NCI-H524 treated with DMSO at 0.1 percent for 48 hours (cell line): ENCODE results near the gene REPS2.
"Not testable (repeated sequence)": the region's sequence is repeated elsewhere in the genome, so short reads cannot be mapped to it uniquely, and the experiment has no call there.

ENCODE experiments used
- DNase-seq: peaks from one replicate; lab custom pipeline; 2025; lab: John Stamatoyannopoulos, UW

REPS2 gene

GRCh38 chrX:16946361-16946964 lies at the start of gene REPS2:
Gene REPS2, plus strand, starts transcription at chrX:16946658. Its CDS starts 204 bp downstream, at chrX:16946862.
- DNase-seq = no peak

DNA sequence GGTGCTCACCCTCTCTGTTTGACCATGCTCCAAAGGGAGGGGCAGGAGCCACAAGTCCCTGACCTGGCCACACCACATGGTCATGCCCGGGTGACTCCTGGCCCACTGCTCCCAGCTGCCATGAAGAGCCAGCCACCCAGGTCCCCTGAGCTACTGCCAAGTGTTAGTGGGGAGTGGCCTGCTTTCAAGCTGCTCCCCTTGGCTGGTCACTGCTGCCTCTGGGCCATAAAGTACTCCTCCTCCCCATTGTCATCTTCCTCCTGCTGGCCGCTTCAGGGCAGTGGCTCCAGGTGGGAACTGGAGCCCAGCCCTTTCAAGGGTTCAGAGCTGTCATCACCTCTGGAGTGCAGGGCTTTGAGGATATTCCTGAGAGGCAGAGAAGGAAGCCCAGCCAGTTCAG lies 49.0 kb upstream of the REPS2 start:
- no peak for DNase-seq

GRCh38 chrX:16903274-16904022 lies 43.0 kb upstream of the REPS2 start:
- DNase-seq = no peak

GRCh38 chrX:16910376-16910775 lies 36.1 kb upstream of the REPS2 start:
- no peak for DNase-seq

DNA sequence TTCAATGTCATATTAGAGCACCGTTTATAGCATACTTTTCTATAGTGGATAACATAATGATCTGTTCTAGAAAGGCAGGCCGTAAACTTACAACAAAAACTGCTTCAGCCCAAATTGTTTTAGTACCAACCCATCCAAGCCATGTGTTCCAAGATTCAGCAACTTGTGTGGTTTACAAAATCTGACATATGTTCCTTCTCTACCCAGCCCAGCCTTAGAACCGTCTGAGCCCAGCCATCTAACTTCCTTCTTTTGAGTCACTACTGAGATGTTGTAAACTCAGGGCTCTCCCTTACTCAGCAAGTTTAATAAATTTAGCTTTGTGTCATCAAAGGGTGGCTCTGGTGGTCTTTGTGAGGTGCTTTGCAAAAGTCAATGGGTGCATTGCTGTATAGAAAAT lies 32.4 kb upstream of the REPS2 start:
- DNase-seq = no peak

DNA sequence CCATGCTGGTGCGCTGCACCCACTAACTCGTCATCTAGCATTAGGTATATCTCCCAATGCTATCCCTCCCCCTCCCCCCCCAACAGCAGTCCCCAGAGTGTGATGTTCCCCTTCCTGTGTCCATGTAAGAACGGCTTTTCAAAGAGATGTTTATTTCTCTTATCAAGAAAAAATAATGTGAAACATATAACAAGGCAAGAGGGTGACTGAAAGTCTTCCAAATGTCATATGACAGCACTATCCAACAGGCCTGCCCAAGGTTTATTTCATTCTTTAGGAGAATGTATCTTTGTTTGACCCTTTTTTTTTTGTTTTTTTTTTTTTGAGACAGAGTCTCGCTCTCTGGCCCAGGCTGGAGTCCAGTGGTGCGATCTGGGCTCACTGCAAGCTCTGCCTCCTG lies 29.9 kb upstream of the REPS2 start:
- DNase-seq = no peak

DNA sequence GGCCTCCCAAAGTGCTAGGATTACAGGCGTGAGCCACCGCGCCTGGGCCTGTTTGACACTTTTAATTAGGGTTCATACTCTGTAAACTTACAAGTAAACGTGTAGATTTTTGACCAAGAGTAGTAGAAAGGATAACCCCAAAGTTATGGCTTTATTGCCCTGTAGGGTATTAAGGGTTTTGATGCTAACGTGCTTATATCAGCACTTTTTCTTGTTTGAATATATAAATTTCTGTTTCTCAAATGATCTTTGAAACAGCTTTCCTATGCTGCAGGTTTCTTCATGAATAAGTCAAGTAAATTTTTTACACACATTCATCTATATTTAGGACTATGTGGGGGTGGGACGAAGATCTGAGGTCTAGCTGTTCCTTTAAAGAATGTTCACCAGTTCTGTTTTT lies 29.3 kb upstream of the REPS2 start:
- DNase-seq = no peak

- no peak for DNase-seq
Measured at GRCh38 chrX:16918979-16919378, 27.5 kb upstream of the REPS2 start.

- DNase-seq = no peak
Measured at GRCh38 chrX:16920075-16920474, 26.4 kb upstream of the REPS2 start.

GRCh38 chrX:16923157-16923556 lies 23.3 kb upstream of the REPS2 start:
- no peak for DNase-seq

GRCh38 chrX:16924631-16925480 lies 21.6 kb upstream of the REPS2 start:
- no peak for DNase-seq

- no peak for DNase-seq
Measured at GRCh38 chrX:16930392-16930791, 16.1 kb upstream of the REPS2 start.

DNA sequence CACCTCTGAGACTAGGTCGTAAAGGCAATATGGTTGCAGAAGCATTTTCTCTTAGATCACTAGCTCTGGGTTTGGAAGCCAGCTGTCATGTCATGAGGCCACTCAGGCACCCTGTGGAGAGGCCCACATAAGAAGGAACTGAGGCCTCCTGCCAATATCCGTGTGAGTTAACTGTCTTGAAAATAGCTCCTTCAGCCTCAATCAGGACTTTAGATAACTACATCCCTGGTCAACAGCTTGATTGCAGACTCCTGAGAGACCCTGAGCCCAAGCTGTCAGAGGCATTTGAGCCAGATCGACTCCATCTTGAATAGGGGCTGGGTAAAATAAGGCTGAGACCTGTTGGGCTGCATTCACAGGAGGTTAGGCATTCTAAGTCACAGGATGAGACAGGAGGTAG lies 15.1 kb upstream of the REPS2 start:
- DNase-seq = peak; percentile 82

- DNase-seq = no peak
Measured at GRCh38 chrX:16931855-16932575, 14.4 kb upstream of the REPS2 start.

GRCh38 chrX:16934185-16934584 lies 12.3 kb upstream of the REPS2 start:
- DNase-seq = no peak

DNA sequence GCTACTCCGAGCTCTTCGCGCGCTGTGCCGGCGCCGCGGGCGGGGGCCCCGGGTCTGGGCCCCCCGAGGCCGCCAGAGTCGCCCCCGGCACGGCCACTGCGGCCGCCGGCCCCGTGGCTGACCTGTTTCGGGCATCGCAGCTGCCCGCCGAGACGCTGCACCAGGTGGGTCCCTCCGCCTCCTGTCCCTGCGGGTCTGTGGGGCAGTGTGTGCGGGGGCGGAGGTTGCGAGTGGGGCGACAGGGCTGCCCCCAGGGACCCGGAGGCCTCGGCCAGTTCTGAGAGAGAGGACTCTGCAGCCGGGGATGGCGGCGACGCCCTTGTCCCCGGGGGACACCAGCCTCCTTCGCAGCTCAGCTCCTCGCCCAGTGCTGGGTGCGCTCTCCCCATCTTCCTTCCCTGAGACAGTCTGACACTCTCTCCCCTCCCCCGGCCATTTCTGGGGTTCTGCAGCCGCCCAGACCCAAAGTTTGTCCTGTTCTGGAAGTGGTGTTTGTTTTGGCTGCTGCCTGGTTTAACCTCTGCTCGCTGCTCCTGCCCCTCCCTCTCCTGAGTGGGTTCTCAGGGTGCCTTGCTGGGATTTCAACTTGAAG lies 609 bp downstream of the REPS2 start:
- no peak for DNase-seq

DNA sequence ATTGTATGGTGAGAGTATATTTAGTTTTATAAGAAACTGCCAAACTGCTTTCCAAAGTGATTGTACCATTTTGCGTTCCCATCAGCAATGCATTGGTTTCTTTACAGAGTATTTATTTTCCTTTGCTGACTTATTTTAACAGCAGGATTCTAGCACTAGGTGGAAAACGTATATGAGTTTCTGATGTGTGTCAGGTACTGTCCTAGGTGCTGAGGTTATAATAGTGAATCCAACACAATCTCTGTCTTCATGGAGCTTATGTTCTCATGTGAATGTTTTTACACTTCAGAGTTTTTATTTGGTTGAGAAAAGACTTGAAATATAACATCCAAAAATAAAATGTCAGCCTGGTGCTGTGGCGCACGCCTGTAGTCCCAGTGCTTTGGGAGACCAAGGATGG lies 4.0 kb downstream of the REPS2 start:
- no peak for DNase-seq

DNA sequence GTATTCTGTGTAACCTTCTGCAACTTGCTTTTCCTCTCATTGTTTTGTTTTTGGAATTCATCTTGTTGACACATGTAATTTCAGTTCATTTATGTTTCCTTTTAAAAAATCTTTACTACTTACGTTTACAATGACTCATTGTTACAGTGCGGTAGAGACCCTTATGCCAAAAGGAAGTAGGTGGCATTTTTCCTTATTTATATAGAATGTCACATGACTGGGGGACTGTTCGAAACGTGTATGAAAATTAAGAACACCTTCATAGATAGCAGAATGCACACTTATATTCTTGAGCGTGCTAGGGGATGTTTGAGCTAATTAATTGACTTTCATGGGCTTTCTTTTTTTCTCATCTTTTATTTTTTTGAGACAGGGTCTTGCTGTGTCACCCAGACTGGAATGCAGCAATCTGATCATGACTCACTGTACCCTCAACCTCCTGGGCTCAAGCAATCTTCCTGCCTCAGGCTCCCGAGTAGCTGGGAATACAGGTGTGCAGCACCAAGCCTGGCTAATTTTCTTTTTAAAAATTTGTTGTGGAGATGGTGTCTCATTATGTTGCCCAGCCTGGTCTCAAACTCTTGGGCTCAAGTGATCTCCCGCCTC lies 7.3 kb downstream of the REPS2 start:
- DNase-seq = no peak

- DNase-seq = no peak
Measured at GRCh38 chrX:16957751-16958150, 11.3 kb downstream of the REPS2 start.

DNA sequence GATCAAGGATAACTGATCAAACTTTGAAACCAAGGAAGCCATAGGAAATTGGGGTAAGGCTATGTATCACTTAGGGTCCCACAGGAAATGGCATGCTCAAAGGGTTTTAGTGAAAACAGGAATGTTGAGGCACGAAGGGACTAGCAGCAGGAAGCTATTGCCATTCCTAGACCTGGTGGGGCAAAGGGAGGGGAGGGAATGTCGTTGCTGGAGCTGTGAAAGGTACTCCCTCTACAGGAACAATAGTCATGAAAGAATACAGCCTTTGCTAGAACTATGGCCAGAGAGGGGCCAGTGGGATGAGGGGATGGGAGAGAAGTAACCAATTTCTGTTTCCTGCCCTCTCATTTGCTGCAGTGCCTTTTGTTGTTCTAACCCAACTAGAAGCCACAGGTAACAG lies 11.9 kb downstream of the REPS2 start:
- no peak for DNase-seq

- DNase-seq = not testable (repeated sequence)
Measured at GRCh38 chrX:16962661-16963060, 16.2 kb downstream of the REPS2 start.
